ENCODE data around the gene DOCK8. TPM values are rescaled to one million over a fixed set of nuclear protein-coding genes. Genes with fewer than 3 reads are reported as not detected.
"Not testable (repeated sequence)": the region's sequence is repeated elsewhere in the genome, so short reads cannot be mapped to it uniquely, and the experiment has no call there.

The DOCK8 gene
- total RNA-seq, 1 donor from 2014 or later: 5.1 TPM

GRCh38 chr9:224026-224425, 9.4 kb downstream of the DOCK8 start:
- TF ChIP-seq CTCF (conservative IDR thresholded peaks at IDR 0.05): no peak
- peaks cover 9% of the 10 kb centered on the region for H3K4me1 Mint-ChIP-seq (ENCODE audit: unreplicated experiment)
- no peak for DNase-seq (ENCODE audit: extremely low spot score, unreplicated experiment)
- H3K9me3 Mint-ChIP-seq: no peaks in the 10 kb centered on the region
- no peak overlapping the region for H3K4me3 Mint-ChIP-seq
- no peaks in the 10 kb centered on the region for H3K27me3 Mint-ChIP-seq
- no peaks in the 10 kb centered on the region for H3K36me3 Mint-ChIP-seq
- no peak overlapping the region for H3K27ac Mint-ChIP-seq

- peaks cover 9% of the 10 kb centered on the region for H3K4me1 Mint-ChIP-seq (ENCODE audit: unreplicated experiment)
- H3K9me3 Mint-ChIP-seq: no peaks in the 10 kb centered on the region
- H3K27ac Mint-ChIP-seq: no peak overlapping the region
- no peaks in the 10 kb centered on the region for H3K27me3 Mint-ChIP-seq
- no peak overlapping the region for H3K4me3 Mint-ChIP-seq
- no peaks in the 10 kb centered on the region for H3K36me3 Mint-ChIP-seq
- no peak for TF ChIP-seq CTCF (conservative IDR thresholded peaks at IDR 0.05)
- no peak for DNase-seq (ENCODE audit: extremely low spot score, unreplicated experiment)
Measured at GRCh38 chr9:224582-225520, 10.2 kb downstream of the DOCK8 start.

- no peak overlapping the region for H3K27ac Mint-ChIP-seq
- no peaks in the 10 kb centered on the region for H3K9me3 Mint-ChIP-seq
- no peaks in the 10 kb centered on the region for H3K36me3 Mint-ChIP-seq
- TF ChIP-seq CTCF (conservative IDR thresholded peaks at IDR 0.05): no peak
- DNase-seq (ENCODE audit: extremely low spot score, unreplicated experiment): no peak
- H3K27me3 Mint-ChIP-seq: no peaks in the 10 kb centered on the region
- no peak overlapping the region for H3K4me3 Mint-ChIP-seq
- peaks cover 4% of the 10 kb centered on the region for H3K4me1 Mint-ChIP-seq (ENCODE audit: unreplicated experiment)
Measured at GRCh38 chr9:227860-228259, 13.2 kb downstream of the DOCK8 start.

GRCh38 chr9:228929-229695, 14.4 kb downstream of the DOCK8 start:
- H3K27me3 Mint-ChIP-seq: no peaks in the 10 kb centered on the region
- H3K4me1 Mint-ChIP-seq (ENCODE audit: unreplicated experiment): peaks cover 3% of the 10 kb centered on the region
- TF ChIP-seq CTCF (conservative IDR thresholded peaks at IDR 0.05): no peak
- no peak for DNase-seq (ENCODE audit: extremely low spot score, unreplicated experiment)
- no peak overlapping the region for H3K4me3 Mint-ChIP-seq
- H3K36me3 Mint-ChIP-seq: no peaks in the 10 kb centered on the region
- no peak overlapping the region for H3K27ac Mint-ChIP-seq
- no peaks in the 10 kb centered on the region for H3K9me3 Mint-ChIP-seq

- H3K9me3 Mint-ChIP-seq; H3K36me3 Mint-ChIP-seq; H3K27ac Mint-ChIP-seq; H3K27me3 Mint-ChIP-seq; H3K4me1 Mint-ChIP-seq (ENCODE audit: unreplicated experiment); DNase-seq (ENCODE audit: extremely low spot score, unreplicated experiment); H3K4me3 Mint-ChIP-seq: not testable (repeated sequence)
Measured at GRCh38 chr9:231625-232024, 17.0 kb downstream of the DOCK8 start.

- H3K27ac Mint-ChIP-seq; H3K4me1 Mint-ChIP-seq (ENCODE audit: unreplicated experiment); H3K9me3 Mint-ChIP-seq; H3K36me3 Mint-ChIP-seq; DNase-seq (ENCODE audit: extremely low spot score, unreplicated experiment); H3K4me3 Mint-ChIP-seq; H3K27me3 Mint-ChIP-seq: not testable (repeated sequence)
Measured at GRCh38 chr9:233708-234107, 19.0 kb downstream of the DOCK8 start.

Measured in type B pancreatic cell (in vitro differentiated cells).